ENCODE data around the gene GBF1. TPM values are rescaled to one million over a fixed set of nuclear protein-coding genes. Genes with fewer than 3 reads are reported as not detected.

Gene GBF1
- total and polyA plus RNA-seq, 11 donors: 15.5 to 70.0 (median 48.2) TPM

DNA sequence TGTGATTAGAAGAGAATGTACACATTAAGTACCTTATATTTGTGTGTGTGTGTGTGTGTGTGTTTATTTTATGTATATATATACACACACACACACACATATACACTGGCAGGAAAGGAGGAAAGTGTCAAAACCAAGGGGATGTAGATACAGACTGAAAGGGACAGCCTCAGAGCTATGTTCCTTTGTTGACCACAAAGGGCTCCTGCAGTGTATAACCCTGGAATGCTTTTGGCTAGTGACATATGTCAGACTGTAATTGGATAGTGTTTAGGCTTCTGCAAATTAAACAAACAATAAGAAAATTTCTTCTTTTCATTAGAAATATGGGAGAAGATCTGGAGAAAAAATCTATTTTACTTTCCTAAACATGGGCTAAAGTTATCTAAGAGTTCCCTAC lies 15.9 kb downstream of the GBF1 start:
- Histone ChIP-seq H3K27ac (no peak overlapping the region), H3K4me3 (no peak overlapping the region), H3K4me1 (peaks cover 0 to 42% (median 22%) of the 10 kb centered on the region in 12 donors), H3K27me3 (no peaks in the 10 kb centered on the region), H3K36me3 (peaks cover 0 to 70% (median 45%) of the 10 kb centered on the region in 9 donors), H3K9me3 (no peaks in the 10 kb centered on the region)
- ATAC-seq: peak in 1 of 4 donors; percentile 24
- intact Hi-C loops (cut with DNase I): no loop called here
- TF ChIP-seq, protein P1, sequence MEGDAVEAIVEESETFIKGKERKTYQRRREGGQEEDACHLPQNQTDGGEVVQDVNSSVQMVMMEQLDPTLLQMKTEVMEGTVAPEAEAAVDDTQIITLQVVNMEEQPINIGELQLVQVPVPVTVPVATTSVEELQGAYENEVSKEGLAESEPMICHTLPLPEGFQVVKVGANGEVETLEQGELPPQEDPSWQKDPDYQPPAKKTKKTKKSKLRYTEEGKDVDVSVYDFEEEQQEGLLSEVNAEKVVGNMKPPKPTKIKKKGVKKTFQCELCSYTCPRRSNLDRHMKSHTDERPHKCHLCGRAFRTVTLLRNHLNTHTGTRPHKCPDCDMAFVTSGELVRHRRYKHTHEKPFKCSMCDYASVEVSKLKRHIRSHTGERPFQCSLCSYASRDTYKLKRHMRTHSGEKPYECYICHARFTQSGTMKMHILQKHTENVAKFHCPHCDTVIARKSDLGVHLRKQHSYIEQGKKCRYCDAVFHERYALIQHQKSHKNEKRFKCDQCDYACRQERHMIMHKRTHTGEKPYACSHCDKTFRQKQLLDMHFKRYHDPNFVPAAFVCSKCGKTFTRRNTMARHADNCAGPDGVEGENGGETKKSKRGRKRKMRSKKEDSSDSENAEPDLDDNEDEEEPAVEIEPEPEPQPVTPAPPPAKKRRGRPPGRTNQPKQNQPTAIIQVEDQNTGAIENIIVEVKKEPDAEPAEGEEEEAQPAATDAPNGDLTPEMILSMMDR (IDR thresholded peaks at IDR 0.05): no peak
- TF ChIP-seq POLR2A (IDR thresholded peaks at IDR 0.05): no peak
- no peak for DNase-seq

DNA sequence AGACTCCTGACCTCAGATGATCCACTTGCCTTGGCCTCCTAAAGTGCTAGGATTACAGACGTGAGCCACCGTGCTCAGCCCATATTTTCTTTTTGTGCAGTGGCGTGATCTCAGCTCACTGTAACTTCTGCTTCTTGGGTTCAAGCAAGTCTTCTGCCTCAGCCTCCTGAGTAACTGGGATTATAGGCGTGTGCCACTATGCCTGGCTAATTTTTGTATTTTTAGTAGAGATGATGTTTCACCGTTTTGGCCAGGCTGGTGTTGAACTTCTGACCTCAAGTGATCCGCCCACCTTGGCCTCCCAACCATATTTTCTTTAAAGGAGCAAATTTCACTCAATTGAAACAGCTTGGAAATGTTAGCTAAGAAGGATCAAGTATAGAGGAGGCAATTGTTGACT lies 16.5 kb downstream of the GBF1 start:
- ATAC-seq: no peak
- H3K27me3 ChIP-seq: no peaks in the 10 kb centered on the region
- H3K27ac ChIP-seq: no peak overlapping the region

DNA sequence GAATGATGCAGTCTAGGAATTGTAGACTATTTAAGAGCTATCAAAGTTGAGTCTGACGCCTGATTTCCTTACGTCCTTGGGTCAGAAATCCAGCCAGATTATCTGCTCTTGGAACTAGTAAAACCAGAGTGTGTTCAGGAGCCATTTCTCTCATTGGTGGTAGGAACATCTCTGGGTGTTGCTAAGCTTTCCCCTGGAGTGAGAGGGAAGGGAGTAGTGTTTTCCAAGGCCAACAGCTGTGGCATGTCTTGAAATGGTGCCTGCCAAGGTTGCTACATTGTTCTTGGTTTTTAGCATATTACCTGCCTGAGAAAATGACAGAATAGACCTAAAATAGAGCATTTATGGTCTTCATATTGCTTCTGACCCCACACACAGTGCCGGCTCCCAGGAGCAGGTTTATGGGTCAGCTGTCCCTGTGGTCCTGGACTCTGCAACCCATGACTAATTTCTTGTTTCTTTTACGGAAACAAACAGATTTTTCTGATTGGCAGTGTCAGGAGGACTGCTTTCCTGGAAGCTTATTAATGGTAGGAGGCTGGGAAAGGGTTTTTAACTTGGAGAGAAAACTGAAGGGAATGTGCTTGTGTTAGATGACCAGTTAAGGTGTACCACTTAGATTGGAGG lies 17.5 kb downstream of the GBF1 start:
- ATAC-seq: peak in 3 of 4 donors; percentile 36 to 53 (median 37)
- H3K4me1 ChIP-seq: peaks cover 2 to 57% (median 30%) of the 10 kb centered on the region in 12 donors

More for the DNA sequence above, 16.5 kb downstream of the GBF1 start:
- Histone ChIP-seq H3K4me3 (no peak overlapping the region), H3K9me3 (no peaks in the 10 kb centered on the region), H3K36me3 (peaks cover 0 to 70% (median 43%) of the 10 kb centered on the region in 9 donors), H3K4me1 (peaks cover 0 to 49% (median 23%) of the 10 kb centered on the region in 12 donors)
- no peak for TF ChIP-seq POLR2A (IDR thresholded peaks at IDR 0.05)
- TF ChIP-seq, protein P1 (IDR thresholded peaks at IDR 0.05): no peak
- 57 to 77% (median 68%) methylated on average over 6 of the region's 6 CpGs for WGBS, 4 donors
- intact Hi-C loops (cut with DNase I): no loop called here
- DNase-seq: no peak

DNA sequence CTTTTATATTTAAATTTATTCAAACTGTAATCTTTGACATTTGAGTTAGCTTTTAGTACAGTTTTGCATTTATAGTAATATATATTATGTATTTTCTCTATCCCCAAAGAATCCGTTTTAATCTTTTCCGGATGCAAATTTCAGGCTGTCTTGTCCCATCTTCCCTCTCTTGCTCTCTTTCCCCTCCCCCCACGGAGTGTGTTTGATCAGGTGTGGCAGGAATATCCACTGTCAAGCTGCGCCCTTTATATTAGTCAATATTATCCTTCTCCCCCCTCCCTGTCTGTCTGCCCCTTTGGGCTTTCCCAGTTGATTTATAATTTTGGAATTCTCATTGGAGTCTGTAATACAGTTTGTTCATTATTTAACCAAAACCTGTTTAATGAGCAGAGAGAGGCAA lies 19.0 kb downstream of the GBF1 start:
- Histone ChIP-seq H3K36me3 (peaks cover 0 to 61% (median 36%) of the 10 kb centered on the region in 9 donors), H3K9me3 (no peaks in the 10 kb centered on the region), H3K27me3 (no peaks in the 10 kb centered on the region), H3K4me3 (no peak overlapping the region), H3K4me1 (peaks cover 7 to 72% (median 44%) of the 10 kb centered on the region in 12 donors), H3K27ac (no peak overlapping the region)
- no peak for DNase-seq
- intact Hi-C loops (cut with DNase I): no loop called here
- WGBS, 4 donors: 87 to 93% (median 92%) methylated on average over 4 of the region's 4 CpGs
- TF ChIP-seq, protein P1 (IDR thresholded peaks at IDR 0.05): no peak
- no peak for TF ChIP-seq POLR2A (IDR thresholded peaks at IDR 0.05)
- ATAC-seq: no peak

More for the DNA sequence above, 17.5 kb downstream of the GBF1 start:
- no peaks in the 10 kb centered on the region for H3K9me3 ChIP-seq
- no peaks in the 10 kb centered on the region for H3K27me3 ChIP-seq
- no peak overlapping the region for H3K27ac ChIP-seq
- WGBS, 4 donors: 57 to 76% (median 71%) methylated on average over 4 of the region's 4 CpGs
- intact Hi-C loops (cut with DNase I): no loop called here
- TF ChIP-seq, protein P1 (IDR thresholded peaks at IDR 0.05): no peak
- TF ChIP-seq POLR2A (IDR thresholded peaks at IDR 0.05): no peak
- peaks cover 0 to 72% (median 43%) of the 10 kb centered on the region in 9 donors for H3K36me3 ChIP-seq
- no peak overlapping the region for H3K4me3 ChIP-seq
- DNase-seq: no peak
